K562 (cell line): Measurements from ENCODE around the gene BOLA3. TPM values are rescaled to one million over a fixed set of nuclear protein-coding genes. Genes with fewer than 3 reads are reported as not detected.

Experiments
- CEBPG ChIP-seq, 3 experiments: fragments of 200-800 bp in 1 of 3; sonication (Bioruptor generic) in 1 of 3; sonication (generic) in 1 of 3; formaldehyde crosslinking in 1 of 3; IDR thresholded peaks in 2 of 3; conservative IDR thresholded peaks in 1 of 3; 2 replicates each; pipeline versions ENCODE4 v1.6.1 to v1.8.0; 2016 to 2022; ENCODE audit warnings: missing compliant biosample characterization in 2 of 3, missing genetic modification characterization in 2 of 3, mild to moderate bottlenecking in 1 of 3, missing genetic modification reagents in 1 of 3
- ETV1 ChIP-seq: fragments of 450-650 bp; conservative IDR thresholded peaks from 2 replicates; pipeline ENCODE4 v1.6.1; 2016; ENCODE audit warnings: missing genetic modification characterization, control low read depth, low read depth, missing compliant biosample characterization
- JUND ChIP-seq, 2 experiments: IDR thresholded peaks; 2 replicates in 1 of 2; 3 replicates in 1 of 2; pipeline ENCODE4 v1.6.1; 2011; ENCODE audit warnings: borderline replicate concordance in 2 of 2, low read depth in 2 of 2, low read length in 2 of 2, improper control_type of control experiment in 1 of 2, missing biosample characterization in 1 of 2, missing genetic modification characterization in 1 of 2, missing genetic modification reagents in 1 of 2
- NCOA4 ChIP-seq: fragments of 450-650 bp; IDR thresholded peaks from 2 replicates; pipeline ENCODE4 v1.6.1; 2018; ENCODE audit warnings: mild to moderate bottlenecking; ENCODE audit not compliant: partially characterized antibody
- PHF21A ChIP-seq: fragments of 450-650 bp; IDR thresholded peaks from 2 replicates; pipeline ENCODE4 v1.6.1; 2017; ENCODE audit warnings: low read depth, borderline replicate concordance
- SMARCA4 ChIP-seq: fragments of 450-650 bp; IDR thresholded peaks from 2 replicates; pipeline ENCODE4 v1.6.1; 2016
- polyA plus RNA-seq, 8 experiments: library from polyadenylated mRNA; depleted of rRNA in 4 of 8; stranded (reverse) in 5 of 8; unstranded in 3 of 8; fragments of >200 nt; fragmentation: Nextera tagmentation in 2 of 8; fragmentation: Illumina TruSeq in 1 of 8; extraction: Ambion mirVana in 2 of 8; extraction: Trizol in 1 of 8; gene quantifications; 2 replicates each; pipeline versions ENCODE4 v1.2.1 to v1.2.3, GENCODE V29; 2011 to 2014; ENCODE audit warnings: inconsistent platforms in 1 of 8, missing spikeins in 1 of 8
- total RNA-seq, 7 experiments: library from RNA; depleted of rRNA in 6 of 7; stranded (reverse); fragments of >200 nt in 6 of 7; fragmentation: Illumina TruSeq in 2 of 7; extraction: Trizol in 2 of 7; gene quantifications; 2 replicates each; pipeline versions ENCODE4 v1.2.1 to v1.2.3, GENCODE V29; 2011 to 2021; ENCODE audit warnings: low replicate concordance in 1 of 7
- TF ChIP-seq, protein P1 (sequence below), 2 experiments: fragments of 450-650 bp in 1 of 2; sonication (generic) in 1 of 2; formaldehyde crosslinking in 1 of 2; IDR thresholded peaks in 1 of 2; conservative IDR thresholded peaks in 1 of 2; 2 replicates each; pipeline versions ENCODE4 v1.6.1 to v1.8.1; 2016 to 2023; ENCODE audit warnings: mild to moderate bottlenecking in 2 of 2, moderate library complexity in 2 of 2, inconsistent platforms in 1 of 2, missing genetic modification reagents in 1 of 2
- TF ChIP-seq, protein P2 (sequence below): fragments of 250-450 bp; sonication (Bioruptor Pico); IDR thresholded peaks from 2 replicates; pipeline ENCODE4 v1.8.0; 2022; ENCODE audit warnings: inconsistent platforms

BOLA3 gene
- total and polyA plus RNA-seq, 9 of the 15 experiments (the other 6 are each of a cell fraction or from before 2014, with no cell fraction given), result 149 to 619 (median 255) TPM

DNA sequence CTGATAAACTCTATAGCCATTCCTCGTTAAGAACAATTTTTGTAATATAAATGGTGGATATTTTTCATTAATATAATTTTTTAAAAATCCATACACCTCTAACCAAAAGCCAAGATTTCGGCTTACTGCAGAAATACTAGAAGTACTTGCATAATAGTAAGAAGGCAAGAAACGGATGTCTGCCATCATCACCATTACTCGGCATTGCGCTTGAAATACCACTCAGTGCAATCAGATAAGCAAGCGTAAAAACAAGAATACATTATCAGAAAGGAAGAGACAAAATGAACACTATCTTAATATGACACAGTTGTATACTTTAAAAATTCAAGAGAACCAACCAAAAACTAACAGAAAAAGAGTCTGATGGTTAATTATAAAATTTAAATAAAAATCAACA is 15.2 kb upstream of the BOLA3 start (continued):
- TF ChIP-seq ETV1 (peak; percentile 31; the same call in 1 of the 2 replicates), JUND (IDR thresholded peaks at IDR 0.05; ENCODE audit: borderline replicate concordance, low read depth, low read length) (no peak), JUND (tag; IDR thresholded peaks at IDR 0.05; ENCODE audit: borderline replicate concordance, low read depth, low read length) (peak; percentile 20; the same call in 1 of the 3 replicates), PHF21A (no peak), CEBPG (CRISPR knock-in tag; IDR thresholded peaks at IDR 0.05) (no peak), CEBPG (tag; conservative IDR thresholded peaks at IDR 0.05 in 1 of 2, IDR thresholded peaks at IDR 0.05 in 1 of 2) (peak; percentile 36 to 59; a peak in 3 of 4 replicates), SMARCA4 (0 out of 2 replicates have a peak, but pooled peaks have one; percentile 36), NCOA4 (no peak)
- TF ChIP-seq, protein P1, sequence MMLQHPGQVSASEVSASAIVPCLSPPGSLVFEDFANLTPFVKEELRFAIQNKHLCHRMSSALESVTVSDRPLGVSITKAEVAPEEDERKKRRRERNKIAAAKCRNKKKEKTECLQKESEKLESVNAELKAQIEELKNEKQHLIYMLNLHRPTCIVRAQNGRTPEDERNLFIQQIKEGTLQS (IDR thresholded peaks at IDR 0.05), result peak; percentile 40; the same call in 1 of the 2 replicates
- TF ChIP-seq, protein P1 (CRISPR knock-in tag; conservative IDR thresholded peaks at IDR 0.05), result no peak
- TF ChIP-seq, protein P2, sequence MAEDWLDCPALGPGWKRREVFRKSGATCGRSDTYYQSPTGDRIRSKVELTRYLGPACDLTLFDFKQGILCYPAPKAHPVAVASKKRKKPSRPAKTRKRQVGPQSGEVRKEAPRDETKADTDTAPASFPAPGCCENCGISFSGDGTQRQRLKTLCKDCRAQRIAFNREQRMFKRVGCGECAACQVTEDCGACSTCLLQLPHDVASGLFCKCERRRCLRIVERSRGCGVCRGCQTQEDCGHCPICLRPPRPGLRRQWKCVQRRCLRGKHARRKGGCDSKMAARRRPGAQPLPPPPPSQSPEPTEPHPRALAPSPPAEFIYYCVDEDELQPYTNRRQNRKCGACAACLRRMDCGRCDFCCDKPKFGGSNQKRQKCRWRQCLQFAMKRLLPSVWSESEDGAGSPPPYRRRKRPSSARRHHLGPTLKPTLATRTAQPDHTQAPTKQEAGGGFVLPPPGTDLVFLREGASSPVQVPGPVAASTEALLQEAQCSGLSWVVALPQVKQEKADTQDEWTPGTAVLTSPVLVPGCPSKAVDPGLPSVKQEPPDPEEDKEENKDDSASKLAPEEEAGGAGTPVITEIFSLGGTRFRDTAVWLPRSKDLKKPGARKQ (CRISPR knock-in tag), result peak; percentile 53; the same call in 1 of the 2 replicates
